NCI-H1436 treated with DMSO at 0.1 percent for 48 hours (cell line): Measurements from ENCODE around the gene STK4.
"Not testable (repeated sequence)": the region's sequence is repeated elsewhere in the genome, so short reads cannot be mapped to it uniquely, and the experiment has no call there.

Experiments used
- DNase-seq: peaks from one replicate; lab custom pipeline; 2025; lab: John Stamatoyannopoulos, UW

Gene STK4

DNA sequence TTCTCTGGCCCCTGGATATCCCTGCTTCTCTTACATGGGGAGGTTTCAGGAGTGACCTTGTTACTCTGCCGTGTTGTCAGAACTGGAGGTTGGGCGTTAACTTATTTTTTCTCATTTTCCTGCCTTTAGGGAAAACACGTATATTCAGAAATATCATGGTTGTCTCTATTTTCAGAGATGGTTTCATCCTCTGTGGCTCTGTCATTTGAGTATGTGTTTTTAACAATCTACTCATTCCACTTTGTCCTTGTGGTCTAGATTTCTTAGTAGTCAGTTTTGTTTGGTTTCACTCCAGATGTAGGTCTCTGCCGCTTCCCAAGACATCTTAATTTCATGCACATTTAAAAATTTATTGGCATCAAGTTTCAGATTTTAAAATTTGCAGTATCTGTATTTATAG lies 88.7 kb downstream of the STK4 start:
- DNase-seq, result no peak

DNA sequence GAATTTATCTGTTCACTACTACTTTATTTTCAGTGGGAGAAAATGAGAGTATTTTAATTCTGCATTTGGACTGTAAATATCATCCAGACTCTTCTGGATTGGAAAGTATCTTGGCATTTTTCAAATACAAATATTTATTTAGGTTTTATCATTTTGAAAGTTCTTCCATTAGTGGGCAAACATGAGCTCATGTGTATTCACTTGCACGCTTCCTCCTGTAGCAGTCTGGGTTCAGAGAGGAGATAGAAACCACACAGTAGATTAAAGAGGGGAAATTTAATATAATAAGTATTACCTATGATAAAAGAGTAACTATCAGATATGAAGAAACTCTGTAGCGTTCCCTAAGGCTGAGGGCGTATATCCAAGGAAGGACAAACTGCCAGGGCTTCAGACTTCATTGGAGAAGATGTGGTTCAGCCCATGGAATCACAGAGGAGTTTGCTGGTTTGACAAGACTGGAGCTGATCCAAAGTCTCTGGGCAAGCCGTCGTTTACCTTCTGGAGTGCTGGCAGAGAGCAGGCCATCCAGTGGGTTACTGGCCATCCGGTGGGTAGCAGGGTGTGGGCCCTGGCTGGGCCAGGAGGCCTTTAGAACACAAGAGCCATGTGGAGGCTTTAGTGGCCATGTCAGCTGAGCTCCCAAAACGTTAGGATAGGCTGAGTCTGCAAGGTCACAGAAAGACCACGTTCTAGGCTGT lies 90.3 kb downstream of the STK4 start:
- DNase-seq, result no peak

DNA sequence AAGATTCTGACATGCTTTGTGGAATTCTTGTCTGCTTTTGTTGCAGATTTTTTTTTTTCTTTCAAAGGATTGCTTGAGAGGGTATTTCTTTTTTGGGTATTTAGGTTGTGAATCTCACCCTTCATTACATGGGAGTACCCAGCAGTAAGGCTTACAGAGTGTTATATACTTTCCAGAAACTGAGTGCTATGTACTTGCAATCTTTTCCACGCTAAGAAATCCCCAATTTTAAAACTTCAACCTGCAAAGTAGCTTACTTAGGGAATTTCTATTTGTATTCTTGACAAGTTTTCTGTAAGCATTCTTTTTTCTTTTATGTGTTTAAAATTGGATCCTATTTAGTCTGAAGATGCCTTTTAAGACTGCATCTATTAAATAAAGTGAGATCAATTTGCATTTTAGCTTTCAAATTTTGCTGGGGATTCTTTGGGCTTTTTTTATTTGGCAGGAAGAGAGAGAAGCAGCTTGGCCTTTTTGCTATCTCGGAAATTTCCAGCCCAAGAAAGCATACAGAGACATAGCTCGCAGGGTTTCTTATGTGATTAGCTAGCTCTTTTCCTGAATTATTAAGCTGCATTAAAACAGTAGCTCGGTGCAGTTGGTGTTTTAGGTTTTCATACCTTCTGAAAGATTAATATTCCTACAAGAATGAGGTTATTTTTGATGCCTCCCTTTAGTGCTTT lies 92.0 kb downstream of the STK4 start:
- no peak for DNase-seq

DNA sequence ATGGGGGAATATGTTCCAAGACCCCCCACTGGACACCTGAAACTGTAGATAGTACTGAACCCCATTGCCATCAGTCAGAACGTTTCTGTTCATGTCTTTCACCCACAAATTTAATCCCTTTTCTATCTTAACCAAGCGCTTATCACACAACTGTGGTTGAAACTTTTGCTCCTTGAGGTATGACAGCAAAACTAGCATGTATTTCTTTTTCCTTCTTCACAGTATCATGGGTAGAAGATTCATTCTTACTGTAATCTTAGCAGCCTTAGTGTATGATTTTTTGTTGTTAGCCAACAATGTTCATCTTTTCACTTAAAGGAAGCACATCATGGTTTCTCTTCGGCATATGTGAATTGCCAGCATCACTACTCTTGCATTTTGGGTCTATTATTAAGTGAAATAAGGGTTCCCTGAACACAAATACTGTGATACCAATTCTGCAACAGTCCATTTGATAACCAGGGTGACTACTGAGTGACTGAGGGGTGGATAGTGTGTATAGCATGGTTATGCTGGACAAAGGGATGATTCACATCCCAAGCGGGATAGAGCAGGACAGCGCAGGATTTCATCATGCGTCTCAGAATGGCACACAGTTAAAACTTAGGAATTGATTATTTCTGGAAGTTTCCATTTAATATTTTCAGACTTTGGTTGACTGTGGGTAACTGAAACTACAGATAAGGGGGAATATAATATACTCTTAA lies 92.9 kb downstream of the STK4 start:
- no peak for DNase-seq

DNA sequence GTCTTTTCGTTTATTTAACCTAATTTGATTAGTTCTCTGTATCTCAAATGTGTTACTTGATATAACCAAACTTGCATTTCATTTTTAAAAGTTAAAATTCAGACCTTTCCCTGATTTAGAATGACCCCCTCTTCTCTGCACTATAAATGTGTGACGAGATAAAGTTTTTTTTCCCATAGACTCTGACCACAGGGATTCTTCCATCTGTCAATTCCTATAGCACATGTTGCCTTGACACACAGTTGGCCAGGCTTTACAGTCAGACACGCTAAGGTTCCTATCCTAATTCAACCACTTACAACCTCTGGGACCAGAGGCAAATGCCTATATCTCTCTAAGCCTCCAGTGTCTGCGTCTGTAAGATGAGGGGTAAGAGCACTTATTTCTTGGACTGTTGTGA lies 94.0 kb downstream of the STK4 start:
- DNase-seq, result no peak

DNA sequence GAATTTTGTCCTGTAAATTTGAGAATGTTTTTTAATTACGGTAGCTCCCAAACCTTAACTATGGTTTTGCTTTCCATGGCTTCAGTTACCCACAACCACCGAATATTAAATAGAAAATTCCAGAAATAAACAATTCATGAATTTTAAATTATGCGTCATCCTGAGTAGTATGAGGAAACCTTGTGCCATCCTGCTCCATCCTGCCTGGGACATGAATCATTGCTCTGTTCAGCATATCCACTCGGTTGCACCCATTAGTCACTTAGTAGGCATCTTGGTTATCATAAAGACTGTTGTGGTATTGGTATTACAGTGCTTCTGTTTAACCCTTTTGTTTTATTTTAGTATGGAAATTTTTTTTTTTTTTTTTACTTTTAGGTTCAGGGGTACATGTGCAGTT lies 94.9 kb downstream of the STK4 start:
- no peak for DNase-seq

DNA sequence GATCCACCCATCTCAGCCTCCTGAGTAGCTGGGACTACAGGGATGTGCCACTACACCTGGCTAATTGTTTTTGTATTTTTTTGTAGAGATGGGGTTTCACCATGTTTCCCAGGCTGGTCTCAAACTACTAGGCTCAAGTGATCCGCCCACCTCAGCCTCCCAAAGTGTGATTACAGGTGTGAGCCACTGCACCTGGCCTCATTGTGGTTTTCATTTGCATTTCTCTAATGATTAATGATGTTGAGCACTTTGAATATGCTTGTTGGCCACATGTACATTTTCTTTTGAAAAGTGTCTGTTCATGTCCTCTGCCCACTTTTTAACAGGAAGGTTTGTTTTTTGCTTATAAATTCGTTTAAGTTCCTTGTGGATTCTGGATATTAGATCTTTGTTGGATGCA lies 96.8 kb downstream of the STK4 start:
- DNase-seq, result not testable (repeated sequence)

DNA sequence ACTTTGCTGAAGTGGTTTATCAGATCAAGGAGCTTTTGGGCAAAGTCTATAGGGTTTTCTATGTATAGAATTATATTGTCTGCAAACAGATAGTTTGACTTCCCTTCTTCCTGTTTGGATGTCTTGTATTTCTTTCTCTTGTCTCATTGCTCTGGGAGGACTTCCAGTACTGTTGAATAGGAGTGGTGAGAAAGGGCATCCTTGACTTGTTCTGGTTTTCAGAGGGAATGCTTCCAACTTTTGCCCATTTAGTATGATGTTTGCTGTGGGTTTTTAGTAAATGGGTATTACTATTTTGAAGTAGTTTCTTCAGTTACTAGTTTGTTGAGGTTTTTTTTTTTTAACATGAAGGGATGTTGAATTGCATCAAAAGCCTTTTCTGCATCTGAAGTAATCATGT lies 98.5 kb downstream of the STK4 start:
- no peak for DNase-seq

DNA sequence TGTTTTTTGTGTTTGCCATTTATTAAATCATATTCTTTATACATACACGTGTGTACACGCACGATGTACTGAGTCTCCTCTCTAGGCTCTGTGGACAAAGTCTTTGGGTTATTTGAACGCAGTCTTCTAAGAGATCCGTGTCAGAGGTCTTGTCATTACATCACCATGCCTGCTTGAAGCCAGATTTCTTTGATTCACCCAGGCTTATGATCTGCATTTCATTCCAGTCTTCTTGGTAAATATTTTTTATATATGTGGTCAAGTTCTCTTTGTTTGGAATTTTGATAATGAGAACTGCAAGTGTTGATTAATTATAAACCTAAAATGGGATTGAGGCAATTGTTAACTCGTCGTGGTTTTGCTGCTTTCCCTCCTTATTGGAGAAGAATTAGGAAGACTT lies 100.1 kb downstream of the STK4 start:
- no peak for DNase-seq

DNA sequence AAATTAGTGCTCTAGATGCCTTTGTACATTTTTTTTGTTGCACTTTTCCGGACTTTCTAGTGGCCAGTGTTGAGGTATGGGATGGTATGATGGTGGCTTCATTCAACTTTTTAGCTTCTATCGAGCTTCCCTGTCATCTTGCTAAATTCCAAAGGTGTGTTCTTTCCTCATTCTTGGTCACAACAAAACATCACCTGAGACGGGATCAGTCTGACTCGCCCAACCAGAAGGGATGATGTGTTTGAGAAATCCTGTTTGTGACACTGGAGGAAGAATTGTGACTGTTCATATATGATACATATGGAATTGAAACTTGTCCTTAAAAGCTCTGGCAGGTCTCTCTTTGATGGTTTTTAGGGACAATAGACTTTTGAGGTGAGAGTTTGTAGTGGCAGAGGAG lies 100.8 kb downstream of the STK4 start:
- no peak for DNase-seq

DNA sequence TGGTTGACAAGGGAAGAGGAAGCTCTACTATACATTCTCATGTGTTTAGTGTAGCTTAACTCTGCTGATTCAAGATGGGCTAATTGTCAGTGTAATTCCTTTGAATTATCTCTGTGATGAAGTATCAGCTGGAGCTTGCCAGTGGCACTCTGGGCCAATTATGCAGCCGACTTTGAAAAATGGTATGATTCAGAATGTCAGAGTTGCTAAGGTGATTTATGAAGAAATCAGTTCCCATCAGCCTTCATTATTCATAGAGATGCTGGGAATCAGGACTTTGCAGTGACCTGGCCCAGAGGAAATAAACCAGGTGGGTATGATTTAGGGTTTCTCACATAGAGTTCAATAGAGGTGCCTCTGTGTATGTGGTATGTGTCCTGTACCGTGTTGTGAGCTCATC lies 101.2 kb downstream of the STK4 start:
- no peak for DNase-seq

DNA sequence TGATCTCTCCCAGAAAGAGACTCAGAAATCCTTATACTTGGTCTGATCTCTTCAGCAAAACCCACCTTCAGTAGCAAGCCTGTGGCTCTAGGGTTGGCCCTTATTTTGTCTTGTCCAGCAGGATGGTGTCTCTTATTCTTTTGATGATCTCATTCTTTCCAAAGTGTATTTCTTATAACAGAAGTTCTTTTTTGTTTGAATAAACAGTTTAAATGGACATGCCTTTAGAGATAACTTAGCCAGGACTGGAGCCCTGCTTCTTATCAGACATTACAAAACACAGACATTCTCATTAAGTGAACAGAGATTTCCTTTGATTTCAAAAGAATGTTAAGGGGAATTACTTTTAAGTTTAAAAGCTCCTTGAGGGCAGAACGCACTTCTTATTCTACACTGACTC lies 102.9 kb downstream of the STK4 start:
- DNase-seq, result no peak

DNA sequence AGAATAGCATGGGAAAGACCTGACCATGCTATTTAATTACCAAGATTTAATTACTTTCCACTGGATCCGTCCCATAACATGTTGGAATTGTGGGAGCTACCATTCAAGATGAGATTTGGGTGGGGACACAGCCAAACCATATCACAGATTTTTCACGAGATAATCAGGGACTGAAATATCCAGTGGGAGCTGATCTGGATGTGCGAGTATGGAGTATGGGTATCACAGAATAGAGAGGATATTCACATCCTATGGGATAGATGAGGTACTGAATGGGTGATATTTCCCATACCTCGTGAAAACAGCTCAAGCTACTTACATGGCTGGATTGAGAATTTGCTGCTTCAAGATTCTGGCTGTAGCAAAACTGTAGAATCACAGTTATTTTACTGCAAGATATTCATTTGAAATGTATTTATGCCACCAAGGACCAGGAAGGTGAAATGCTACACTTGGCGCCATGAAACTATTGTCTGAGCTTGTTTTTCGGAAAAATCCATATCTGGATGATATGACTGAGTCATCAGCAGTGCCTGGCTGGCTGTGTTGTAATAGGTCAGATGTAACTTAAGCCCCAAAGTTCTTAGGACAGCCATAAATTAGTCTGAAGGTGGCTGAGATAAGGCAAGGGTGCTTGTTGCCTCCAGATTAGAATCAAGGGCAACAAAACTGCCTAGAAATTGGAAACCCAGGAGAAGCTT lies 104.8 kb downstream of the STK4 start:
- DNase-seq, result no peak

DNA sequence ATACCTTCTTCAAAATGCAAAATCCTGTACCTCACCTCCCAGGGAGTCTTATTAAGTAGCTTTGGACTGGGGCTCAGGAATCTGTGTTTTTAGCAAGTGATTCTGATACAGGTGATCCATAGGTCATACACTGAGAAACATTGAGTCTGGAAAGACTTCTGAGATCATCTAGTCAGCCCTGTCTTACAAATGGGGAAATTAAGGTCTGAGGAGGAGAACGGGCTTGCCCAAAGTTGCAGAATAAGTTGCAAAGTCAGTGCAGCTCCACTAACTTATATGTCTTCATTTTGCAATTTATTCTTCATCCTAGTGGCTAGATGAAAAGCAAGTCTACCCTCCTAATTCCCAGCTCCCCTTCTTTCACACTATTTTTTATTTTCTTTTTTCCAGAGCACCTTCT lies 105.8 kb downstream of the STK4 start:
- no peak for DNase-seq

DNA sequence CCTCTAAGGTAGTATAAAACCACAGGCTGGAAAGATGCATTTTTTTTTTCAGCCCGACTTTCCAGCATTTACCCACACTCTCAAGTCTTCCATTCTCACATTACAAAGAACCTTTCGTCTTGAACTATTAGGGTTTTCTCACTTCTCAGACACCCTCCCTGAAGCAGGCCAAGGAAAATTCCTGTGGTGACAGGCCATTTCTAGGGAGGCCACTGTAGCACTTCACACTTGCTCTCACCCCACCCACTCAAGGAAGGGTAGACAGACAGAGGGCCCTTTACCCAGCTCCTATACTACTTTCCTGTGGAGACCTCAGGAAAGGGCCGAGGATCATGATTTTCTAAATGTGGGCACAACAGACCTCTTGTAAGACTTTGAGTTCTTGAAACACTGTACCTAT lies 106.9 kb downstream of the STK4 start:
- DNase-seq, result no peak

DNA sequence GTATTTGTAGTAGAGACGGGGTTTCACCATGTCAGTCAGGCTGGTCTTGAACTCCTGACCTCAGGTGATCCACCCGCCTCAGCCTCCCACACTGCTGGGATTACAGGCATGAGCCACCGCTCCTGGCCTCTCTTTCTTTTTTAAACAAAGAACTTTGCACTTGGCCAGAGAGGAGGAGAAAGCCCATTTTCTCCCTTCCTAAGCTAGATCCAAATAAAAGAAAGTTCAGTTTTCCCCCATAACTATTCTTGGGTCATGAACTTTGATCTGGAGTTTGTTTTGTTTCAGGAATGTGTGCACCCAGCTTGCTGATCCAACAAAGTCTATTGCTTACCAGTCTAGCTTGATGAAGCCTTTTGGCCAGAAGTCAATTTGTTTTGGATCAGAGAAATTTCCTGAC lies 111.2 kb downstream of the STK4 start:
- DNase-seq, result no peak

DNA sequence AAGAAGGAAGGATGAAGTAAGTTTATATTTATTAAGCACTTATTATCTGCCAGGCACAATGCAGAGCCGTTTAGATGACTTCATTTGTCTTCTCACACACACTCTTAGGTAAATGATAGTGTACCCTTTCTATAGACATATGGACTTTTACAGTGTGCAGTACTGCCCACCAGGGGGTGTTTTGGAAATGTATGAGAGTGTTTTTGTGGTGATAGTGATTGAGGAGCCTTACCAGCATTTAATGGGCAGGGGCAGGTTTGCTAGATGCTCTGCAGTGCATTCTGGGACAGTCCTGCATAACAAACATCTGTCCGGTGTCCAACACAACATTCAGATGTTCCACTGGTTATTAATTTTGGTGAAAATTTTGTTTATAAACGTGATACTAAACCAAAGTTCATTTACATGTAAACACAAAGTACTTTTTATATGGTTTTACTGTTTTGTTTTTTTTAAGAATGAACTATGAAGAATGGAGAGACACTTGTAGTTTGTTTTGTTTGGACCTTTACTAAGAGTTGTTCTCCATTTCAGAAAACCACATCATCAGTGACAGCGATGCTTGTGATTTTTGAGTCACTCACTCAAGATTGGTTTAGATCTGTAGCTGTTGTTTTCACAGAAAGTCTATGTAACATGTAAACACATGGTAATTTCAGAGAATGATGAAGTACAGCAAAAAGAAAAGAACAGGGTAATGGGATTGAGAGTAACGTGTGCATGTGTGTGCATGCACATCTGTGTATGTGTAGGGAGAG lies 114.7 kb downstream of the STK4 start:
- no peak for DNase-seq

DNA sequence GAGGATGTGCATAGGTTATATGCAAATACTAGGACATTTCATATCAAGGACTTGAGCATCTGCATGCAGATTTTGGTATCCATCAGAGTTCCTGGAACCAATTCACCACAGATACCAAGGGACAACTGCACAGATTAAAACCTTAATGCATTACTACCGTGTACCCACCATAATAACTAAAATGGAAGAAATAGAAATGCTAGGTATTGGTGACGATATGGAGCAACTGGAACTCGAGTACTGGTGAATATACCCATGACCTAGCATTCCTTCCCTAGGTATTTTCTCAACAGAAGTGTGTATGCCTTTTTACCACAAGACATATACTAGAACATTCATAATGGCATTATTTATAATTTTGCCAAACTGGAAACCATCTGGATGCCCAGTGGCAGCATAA lies 116.2 kb downstream of the STK4 start:
- no peak for DNase-seq

DNA sequence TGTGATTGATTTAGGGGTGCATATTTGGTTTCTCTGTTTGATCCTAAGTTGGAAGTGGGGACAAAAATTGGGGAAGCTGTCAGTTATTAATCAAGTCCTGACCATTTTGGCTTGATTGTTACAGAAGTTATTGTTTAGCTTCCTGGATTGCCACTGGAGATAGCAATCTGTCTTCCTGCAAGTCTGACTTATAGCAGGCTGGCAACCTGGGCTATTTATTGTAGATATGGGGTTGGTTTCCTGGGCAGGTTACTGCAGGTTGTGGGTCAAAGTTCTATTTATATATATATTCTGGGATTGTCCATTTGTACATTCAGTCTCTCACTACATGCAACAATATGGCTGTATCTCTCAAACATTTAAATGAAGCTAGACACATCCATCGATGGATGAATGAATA lies 116.8 kb downstream of the STK4 start:
- no peak for DNase-seq

DNA sequence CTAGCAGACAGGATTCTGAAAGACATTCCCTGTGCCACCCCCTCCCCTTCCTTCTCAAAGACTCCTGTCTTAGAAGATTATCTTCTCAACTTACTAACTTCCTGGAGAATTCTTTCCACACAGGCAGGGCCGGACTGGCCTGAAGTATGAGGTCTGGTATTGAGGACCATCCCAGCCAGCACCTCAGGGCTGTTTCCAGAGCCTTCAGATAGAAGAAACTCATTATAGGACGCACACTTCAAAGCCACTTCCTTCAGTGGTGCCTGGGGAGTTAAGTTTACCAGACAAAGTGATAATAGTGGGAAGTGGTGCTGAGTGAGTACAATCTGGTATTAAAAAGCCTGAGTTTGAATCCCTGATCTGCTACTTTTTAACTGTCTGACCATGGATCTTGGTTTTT lies 119.0 kb downstream of the STK4 start:
- no peak for DNase-seq

DNA sequence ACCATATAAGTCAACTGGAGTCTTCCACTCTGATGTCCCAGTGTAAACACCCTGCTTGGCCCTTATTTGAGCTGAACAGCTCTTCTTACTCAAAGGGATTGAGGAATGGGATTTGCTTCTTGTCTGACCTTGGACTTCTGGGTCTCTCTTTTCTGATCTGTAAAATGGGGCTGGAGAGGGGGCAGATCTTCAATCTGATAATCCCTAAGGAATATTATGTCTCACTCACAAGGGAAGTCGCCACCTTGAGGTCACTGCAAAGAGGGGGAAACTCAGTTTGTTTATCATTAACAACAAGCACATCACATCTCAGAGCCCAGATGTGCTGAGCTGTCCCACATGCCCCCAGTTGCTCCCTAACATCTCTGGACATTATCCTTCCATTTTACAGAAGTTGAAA lies 119.6 kb downstream of the STK4 start:
- DNase-seq, result no peak
